ENCODE results near the gene OR6C76. TPM values are rescaled to one million over a fixed set of nuclear protein-coding genes. Genes with fewer than 3 reads are reported as not detected.

OR6C76 gene
- not detected for polyA plus RNA-seq (2013, experiment 1 of 2)
- not detected for polyA plus RNA-seq (2013, experiment 2 of 2)

DNA sequence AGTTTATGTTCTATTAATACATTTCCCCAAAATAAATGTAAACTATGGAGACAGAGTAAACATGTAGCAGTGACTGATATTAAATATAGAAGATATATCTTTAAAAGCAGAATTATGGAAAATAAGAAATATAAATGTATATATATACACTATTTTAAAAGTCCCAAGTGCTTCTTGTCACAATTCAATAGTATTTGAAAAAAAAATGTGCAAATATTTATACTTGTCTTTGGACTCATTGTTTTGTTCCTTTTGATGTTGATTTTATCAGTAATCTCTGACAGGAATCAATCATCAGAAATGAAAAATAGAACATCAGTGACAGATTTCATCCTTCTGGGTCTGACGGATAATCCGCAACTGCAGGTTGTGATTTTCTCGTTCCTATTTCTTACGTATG lies at the start of gene OR6C76:
Gene OR6C76, plus strand, starts transcription at position 301 of the 400 bp plus-strand sequence. Its CDS starts 0 bp downstream, at position 301.
- no CpG with 5 or more reads among the region's 4 CpGs for WGBS, 2 donors (ENCODE audit: extremely low coverage in 2 of 2, insufficient read length in 2 of 2, insufficient replicate concordance in 1 of 2)
- Histone ChIP-seq H2BK120ac (ENCODE audit: low read depth, low read length) (no peak within 1 kb of the TSS), H2BK12ac (ENCODE audit: low read length) (no peak within 1 kb of the TSS), H2AFZ (ENCODE audit: low read length) (no peak within 1 kb of the TSS), H4K91ac (ENCODE audit: low read depth, low read length, poor library complexity) (no peak within 1 kb of the TSS), H3K9me3 (replicated peaks in 1 of 2; ENCODE audit: control insufficient read depth in 2 of 2, insufficient read depth in 1 of 2, low read depth in 1 of 2, low read length in 2 of 2) (no peaks in the 10 kb centered on the region), H3K36me3 (replicated peaks in 1 of 2; ENCODE audit: control insufficient read depth in 2 of 2, insufficient read depth in 2 of 2, low read length in 2 of 2) (no peaks in the 10 kb centered on the region), H3K4me1 (ENCODE audit: control insufficient read depth in 2 of 2, insufficient read depth in 1 of 2, low read depth in 1 of 2, low read length in 2 of 2) (no peaks in the 10 kb centered on the region), H4K8ac (ENCODE audit: low read depth, low read length) (no peak within 1 kb of the TSS), H3K4me2 (ENCODE audit: insufficient read depth, low read length, poor library complexity, severe bottlenecking) (no peak within 1 kb of the TSS), H3K27me3 (ENCODE audit: control insufficient read depth in 3 of 3, insufficient read depth in 3 of 3, low read depth in 1 of 3, low read length in 3 of 3) (no peaks in the 10 kb centered on the region), H3K27ac (replicated peaks; ENCODE audit: low read length) (no peak within 1 kb of the TSS), H3K4me3 (ENCODE audit: low read length in 2 of 2) (no peak within 1 kb of the TSS), H2BK15ac (ENCODE audit: low read length) (no peak within 1 kb of the TSS), H3K23ac (ENCODE audit: low read depth, low read length, poor library complexity) (no peak within 1 kb of the TSS), H3K4ac (ENCODE audit: low read length) (no peak within 1 kb of the TSS), H3K9ac (ENCODE audit: low read depth, low read length, poor library complexity) (no peak within 1 kb of the TSS), H3K18ac (ENCODE audit: low read length) (no peak within 1 kb of the TSS), H3K14ac (ENCODE audit: low read length) (no peak within 1 kb of the TSS), H3K79me1 (ENCODE audit: low read depth, low read length) (no peaks in the 10 kb centered on the region), H2AK5ac (ENCODE audit: low read depth, low read length) (no peak within 1 kb of the TSS), H2BK5ac (ENCODE audit: low read length) (no peak within 1 kb of the TSS)
- DNase-seq (ENCODE audit: low spot score), result no peak

- H3K4me1 ChIP-seq (ENCODE audit: control insufficient read depth in 2 of 2, insufficient read depth in 1 of 2, low read depth in 1 of 2, low read length in 2 of 2), result peaks cover 0 to 1% of the 10 kb centered on the region in 2 donors
- no peak for DNase-seq (ENCODE audit: low spot score)
- H3K9me3 ChIP-seq (replicated peaks in 1 of 2; ENCODE audit: control insufficient read depth in 2 of 2, insufficient read depth in 1 of 2, low read depth in 1 of 2, low read length in 2 of 2), result no peaks in the 10 kb centered on the region
- no peak overlapping the region for H3K4me3 ChIP-seq (ENCODE audit: low read length in 2 of 2)
- H3K27me3 ChIP-seq (ENCODE audit: control insufficient read depth in 3 of 3, insufficient read depth in 3 of 3, low read depth in 1 of 3, low read length in 3 of 3), result no peaks in the 10 kb centered on the region
- H3K4ac ChIP-seq (ENCODE audit: low read length), result no peak overlapping the region
- H2BK15ac ChIP-seq (ENCODE audit: low read length), result no peak overlapping the region
- no peak overlapping the region for H3K18ac ChIP-seq (ENCODE audit: low read length)
- H2AFZ ChIP-seq (ENCODE audit: low read length), result no peak overlapping the region
- no peak overlapping the region for H4K91ac ChIP-seq (ENCODE audit: low read depth, low read length, poor library complexity)
- H2AK5ac ChIP-seq (ENCODE audit: low read depth, low read length), result no peak overlapping the region
- no peaks in the 10 kb centered on the region for H3K36me3 ChIP-seq (replicated peaks in 1 of 2; ENCODE audit: control insufficient read depth in 2 of 2, insufficient read depth in 2 of 2, low read length in 2 of 2)
- H2BK12ac ChIP-seq (ENCODE audit: low read length), result no peak overlapping the region
- no peaks in the 10 kb centered on the region for H3K79me1 ChIP-seq (ENCODE audit: low read depth, low read length)
- no peak overlapping the region for H2BK5ac ChIP-seq (ENCODE audit: low read length)
- no peak overlapping the region for H2BK120ac ChIP-seq (ENCODE audit: low read depth, low read length)
- no peak overlapping the region for H3K9ac ChIP-seq (ENCODE audit: low read depth, low read length, poor library complexity)
- H3K4me2 ChIP-seq (ENCODE audit: insufficient read depth, low read length, poor library complexity, severe bottlenecking), result no peak overlapping the region
- no peak overlapping the region for H3K14ac ChIP-seq (ENCODE audit: low read length)
- H3K27ac ChIP-seq (replicated peaks; ENCODE audit: low read length), result no peak overlapping the region
- no peak overlapping the region for H4K8ac ChIP-seq (ENCODE audit: low read depth, low read length)
- H3K23ac ChIP-seq (ENCODE audit: low read depth, low read length, poor library complexity), result no peak overlapping the region
These were observed 40.2 kb upstream of the OR6C76 start for GRCh38 chr12:55385891-55386290.

- Histone ChIP-seq H2BK5ac (ENCODE audit: low read length) (no peak overlapping the region), H3K23ac (ENCODE audit: low read depth, low read length, poor library complexity) (peak overlapping the region; percentile 12), H3K27ac (replicated peaks; ENCODE audit: low read length) (no peak overlapping the region), H3K4me2 (ENCODE audit: insufficient read depth, low read length, poor library complexity, severe bottlenecking) (no peak overlapping the region), H3K4me1 (ENCODE audit: control insufficient read depth in 2 of 2, insufficient read depth in 1 of 2, low read depth in 1 of 2, low read length in 2 of 2) (no peaks in the 10 kb centered on the region), H3K9ac (ENCODE audit: low read depth, low read length, poor library complexity) (peak overlapping the region; percentile 61), H2AFZ (ENCODE audit: low read length) (no peak overlapping the region), H3K4ac (ENCODE audit: low read length) (no peak overlapping the region), H2BK120ac (ENCODE audit: low read depth, low read length) (no peak overlapping the region), H2BK15ac (ENCODE audit: low read length) (no peak overlapping the region), H3K4me3 (ENCODE audit: low read length in 2 of 2) (no peak overlapping the region), H3K27me3 (ENCODE audit: control insufficient read depth in 3 of 3, insufficient read depth in 3 of 3, low read depth in 1 of 3, low read length in 3 of 3) (no peaks in the 10 kb centered on the region), H2BK12ac (ENCODE audit: low read length) (no peak overlapping the region), H3K18ac (ENCODE audit: low read length) (peak overlapping the region; percentile 42), H2AK5ac (ENCODE audit: low read depth, low read length) (no peak overlapping the region), H4K8ac (ENCODE audit: low read depth, low read length) (no peak overlapping the region), H3K9me3 (replicated peaks in 1 of 2; ENCODE audit: control insufficient read depth in 2 of 2, insufficient read depth in 1 of 2, low read depth in 1 of 2, low read length in 2 of 2) (peaks cover 0 to 2% of the 10 kb centered on the region in 2 donors), H3K36me3 (replicated peaks in 1 of 2; ENCODE audit: control insufficient read depth in 2 of 2, insufficient read depth in 2 of 2, low read length in 2 of 2) (no peaks in the 10 kb centered on the region), H3K79me1 (ENCODE audit: low read depth, low read length) (no peaks in the 10 kb centered on the region), H4K91ac (ENCODE audit: low read depth, low read length, poor library complexity) (peak overlapping the region; percentile 64), H3K14ac (ENCODE audit: low read length) (no peak overlapping the region)
- no peak for DNase-seq (ENCODE audit: low spot score)
- no CpG with 5 or more reads among the region's 23 CpGs for WGBS, 2 donors (ENCODE audit: extremely low coverage in 2 of 2, insufficient read length in 2 of 2, insufficient replicate concordance in 1 of 2)
These were observed 33.8 kb upstream of the OR6C76 start for GRCh38 chr12:55392032-55392795.

- Histone ChIP-seq H3K4me2 (ENCODE audit: insufficient read depth, low read length, poor library complexity, severe bottlenecking) (no peak overlapping the region), H3K9ac (ENCODE audit: low read depth, low read length, poor library complexity) (no peak overlapping the region), H3K36me3 (replicated peaks in 1 of 2; ENCODE audit: control insufficient read depth in 2 of 2, insufficient read depth in 2 of 2, low read length in 2 of 2) (no peaks in the 10 kb centered on the region), H3K4me1 (ENCODE audit: control insufficient read depth in 2 of 2, insufficient read depth in 1 of 2, low read depth in 1 of 2, low read length in 2 of 2) (no peaks in the 10 kb centered on the region), H3K4ac (ENCODE audit: low read length) (no peak overlapping the region), H3K27ac (replicated peaks; ENCODE audit: low read length) (no peak overlapping the region), H3K14ac (ENCODE audit: low read length) (no peak overlapping the region), H3K27me3 (ENCODE audit: control insufficient read depth in 3 of 3, insufficient read depth in 3 of 3, low read depth in 1 of 3, low read length in 3 of 3) (no peaks in the 10 kb centered on the region), H2AK5ac (ENCODE audit: low read depth, low read length) (no peak overlapping the region), H4K8ac (ENCODE audit: low read depth, low read length) (no peak overlapping the region), H2BK12ac (ENCODE audit: low read length) (no peak overlapping the region), H3K18ac (ENCODE audit: low read length) (no peak overlapping the region), H2BK5ac (ENCODE audit: low read length) (no peak overlapping the region), H3K4me3 (ENCODE audit: low read length in 2 of 2) (no peak overlapping the region), H3K79me1 (ENCODE audit: low read depth, low read length) (no peaks in the 10 kb centered on the region), H3K9me3 (replicated peaks in 1 of 2; ENCODE audit: control insufficient read depth in 2 of 2, insufficient read depth in 1 of 2, low read depth in 1 of 2, low read length in 2 of 2) (peaks cover 0 to 2% of the 10 kb centered on the region in 2 donors), H3K23ac (ENCODE audit: low read depth, low read length, poor library complexity) (no peak overlapping the region), H4K91ac (ENCODE audit: low read depth, low read length, poor library complexity) (no peak overlapping the region), H2BK120ac (ENCODE audit: low read depth, low read length) (no peak overlapping the region), H2AFZ (ENCODE audit: low read length) (no peak overlapping the region), H2BK15ac (ENCODE audit: low read length) (no peak overlapping the region)
- no peak for DNase-seq (ENCODE audit: low spot score)
- no CpG with 5 or more reads among the region's 1 CpG for WGBS, 2 donors (ENCODE audit: extremely low coverage in 2 of 2, insufficient read length in 2 of 2, insufficient replicate concordance in 1 of 2)
These were observed 29.7 kb upstream of the OR6C76 start for GRCh38 chr12:55396326-55396725.

Data from neuronal stem cell (in vitro differentiated cells).